Measurements from ENCODE around the gene L3MBTL4.

L3MBTL4 gene

GRCh38 chr18:6365385-6365784 is 49.3 kb downstream of the L3MBTL4 start:
- no peak for DNase-seq
- peaks cover 0 to 9% of the 10 kb centered on the region in 2 donors for H3K36me3 Mint-ChIP-seq
- H3K27me3 Mint-ChIP-seq = no peaks in the 10 kb centered on the region
- H3K27ac Mint-ChIP-seq = no peak overlapping the region
- no peaks in the 10 kb centered on the region for H3K9me3 Mint-ChIP-seq
- ATAC-seq (replicated peaks) = no peak
- H3K4me1 Mint-ChIP-seq = peaks cover 27 to 42% of the 10 kb centered on the region in 2 donors
- no peak overlapping the region for H3K4me3 Mint-ChIP-seq

- Mint-ChIP-seq H3K4me3 (peak overlapping the region; percentile 13 to 35), H3K9me3 (no peaks in the 10 kb centered on the region), H3K36me3 (peaks cover 0 to 9% of the 10 kb centered on the region in 2 donors), H3K27ac (peak overlapping the region; percentile 57), H3K4me1 (peaks cover 32 to 48% of the 10 kb centered on the region in 2 donors), H3K27me3 (no peaks in the 10 kb centered on the region)
- peak; percentile 11 for DNase-seq
- peak; percentile 68 to 81 for ATAC-seq (replicated peaks)
Measured at GRCh38 chr18:6363216-6363615, 51.5 kb downstream of the L3MBTL4 start.

- Mint-ChIP-seq H3K27me3 (no peaks in the 10 kb centered on the region), H3K4me3 (no peak overlapping the region), H3K4me1 (peaks cover 32 to 48% of the 10 kb centered on the region in 2 donors), H3K27ac (no peak overlapping the region), H3K9me3 (no peaks in the 10 kb centered on the region), H3K36me3 (peaks cover 0 to 9% of the 10 kb centered on the region in 2 donors)
- ATAC-seq (replicated peaks) (no peak), DNase-seq (no peak)
Measured at GRCh38 chr18:6362559-6363129, 52.1 kb downstream of the L3MBTL4 start.

- Mint-ChIP-seq H3K4me1 (peaks cover 17 to 53% of the 10 kb centered on the region in 2 donors), H3K4me3 (no peak overlapping the region), H3K27me3 (no peaks in the 10 kb centered on the region), H3K36me3 (peaks cover 0 to 6% of the 10 kb centered on the region in 2 donors), H3K27ac (no peak overlapping the region), H3K9me3 (no peaks in the 10 kb centered on the region)
- no peak for ATAC-seq (replicated peaks)
- DNase-seq = no peak
Measured at GRCh38 chr18:6357668-6358067, 57.0 kb downstream of the L3MBTL4 start.

- H3K4me1 Mint-ChIP-seq = peaks cover 11 to 48% of the 10 kb centered on the region in 2 donors
- ATAC-seq (replicated peaks) = peak; percentile 77 to 86
- peaks cover 0 to under 1% of the 10 kb centered on the region in 2 donors for H3K36me3 Mint-ChIP-seq
- H3K4me3 Mint-ChIP-seq = no peak overlapping the region
- no peak for DNase-seq
- no peak overlapping the region for H3K27ac Mint-ChIP-seq
- H3K27me3 Mint-ChIP-seq = no peaks in the 10 kb centered on the region
- H3K9me3 Mint-ChIP-seq = no peaks in the 10 kb centered on the region
Measured at GRCh38 chr18:6355789-6356589, 58.7 kb downstream of the L3MBTL4 start.

GRCh38 chr18:6352275-6352674 is 62.4 kb downstream of the L3MBTL4 start:
- H3K36me3 Mint-ChIP-seq = peaks cover 4 to 6% of the 10 kb centered on the region in 2 donors
- peaks cover 3 to 4% of the 10 kb centered on the region in 2 donors for H3K9me3 Mint-ChIP-seq
- H3K4me1 Mint-ChIP-seq = peaks cover 4 to 22% of the 10 kb centered on the region in 2 donors
- H3K27ac Mint-ChIP-seq = no peak overlapping the region
- no peaks in the 10 kb centered on the region for H3K27me3 Mint-ChIP-seq
- ATAC-seq (replicated peaks) (no peak), DNase-seq (no peak)
- H3K4me3 Mint-ChIP-seq = no peak overlapping the region

- Mint-ChIP-seq H3K4me1 (peaks cover 0 to 2% of the 10 kb centered on the region in 2 donors), H3K27ac (no peak overlapping the region), H3K4me3 (no peak overlapping the region), H3K36me3 (peaks cover 14 to 19% of the 10 kb centered on the region in 2 donors), H3K27me3 (no peaks in the 10 kb centered on the region), H3K9me3 (peaks cover 25 to 37% of the 10 kb centered on the region in 2 donors)
- DNase-seq (no peak), ATAC-seq (replicated peaks) (no peak)
Measured at GRCh38 chr18:6342990-6343389, 71.7 kb downstream of the L3MBTL4 start.

- Mint-ChIP-seq H3K36me3 (peaks cover 16 to 23% of the 10 kb centered on the region in 2 donors), H3K27me3 (no peaks in the 10 kb centered on the region), H3K4me3 (no peak overlapping the region), H3K27ac (no peak overlapping the region), H3K4me1 (no peaks in the 10 kb centered on the region), H3K9me3 (peaks cover 30 to 44% of the 10 kb centered on the region in 2 donors)
- DNase-seq = no peak
- no peak for ATAC-seq (replicated peaks)
Measured at GRCh38 chr18:6341709-6342108, 73.0 kb downstream of the L3MBTL4 start.

- Mint-ChIP-seq H3K27ac (no peak overlapping the region), H3K36me3 (peaks cover 16 to 23% of the 10 kb centered on the region in 2 donors), H3K27me3 (no peaks in the 10 kb centered on the region), H3K4me3 (no peak overlapping the region), H3K4me1 (no peaks in the 10 kb centered on the region), H3K9me3 (peaks cover 30 to 44% of the 10 kb centered on the region in 2 donors)
- DNase-seq (no peak), ATAC-seq (replicated peaks) (no peak)
Measured at GRCh38 chr18:6341303-6341702, 73.4 kb downstream of the L3MBTL4 start.

GRCh38 chr18:6340121-6340520 is 74.6 kb downstream of the L3MBTL4 start:
- Mint-ChIP-seq H3K27ac (no peak overlapping the region), H3K9me3 (peaks cover 30 to 44% of the 10 kb centered on the region in 2 donors), H3K4me3 (no peak overlapping the region), H3K27me3 (no peaks in the 10 kb centered on the region), H3K4me1 (peaks cover 0 to 2% of the 10 kb centered on the region in 2 donors), H3K36me3 (peaks cover 21 to 27% of the 10 kb centered on the region in 2 donors)
- no peak for ATAC-seq (replicated peaks)
- DNase-seq = no peak

GRCh38 chr18:6336239-6336638 is 78.5 kb downstream of the L3MBTL4 start:
- no peak for ATAC-seq (replicated peaks)
- H3K27ac Mint-ChIP-seq = no peak overlapping the region
- H3K4me3 Mint-ChIP-seq = no peak overlapping the region
- no peak for DNase-seq
- H3K4me1 Mint-ChIP-seq = peaks cover 0 to 2% of the 10 kb centered on the region in 2 donors
- peaks cover 16 to 18% of the 10 kb centered on the region in 2 donors for H3K9me3 Mint-ChIP-seq
- H3K27me3 Mint-ChIP-seq = no peaks in the 10 kb centered on the region
- H3K36me3 Mint-ChIP-seq = peaks cover 13 to 16% of the 10 kb centered on the region in 2 donors

- Mint-ChIP-seq H3K4me3 (no peak overlapping the region), H3K27ac (no peak overlapping the region), H3K36me3 (peaks cover 13 to 21% of the 10 kb centered on the region in 2 donors)
Measured at GRCh38 chr18:6333981-6334380, 80.7 kb downstream of the L3MBTL4 start.

GRCh38 chr18:6331872-6332271 is 82.8 kb downstream of the L3MBTL4 start:
- Mint-ChIP-seq H3K27ac (no peak overlapping the region), H3K9me3 (peaks cover 6 to 8% of the 10 kb centered on the region in 2 donors), H3K36me3 (peaks cover 14 to 16% of the 10 kb centered on the region in 2 donors), H3K4me3 (no peak overlapping the region), H3K4me1 (peaks cover 7 to 9% of the 10 kb centered on the region in 2 donors), H3K27me3 (no peaks in the 10 kb centered on the region)
- ATAC-seq (replicated peaks) (no peak), DNase-seq (no peak)

More at GRCh38 chr18:6333981-6334380, 80.7 kb downstream of the L3MBTL4 start:
- H3K4me1 Mint-ChIP-seq = peaks cover 0 to 2% of the 10 kb centered on the region in 2 donors
- H3K27me3 Mint-ChIP-seq = no peaks in the 10 kb centered on the region
- H3K9me3 Mint-ChIP-seq = peaks cover 9 to 13% of the 10 kb centered on the region in 2 donors
- ATAC-seq (replicated peaks) = no peak
- no peak for DNase-seq

GRCh38 chr18:6330786-6331185 is 83.9 kb downstream of the L3MBTL4 start:
- Mint-ChIP-seq H3K36me3 (peaks cover 17 to 22% of the 10 kb centered on the region in 2 donors), H3K27ac (no peak overlapping the region), H3K9me3 (peaks cover 4 to 11% of the 10 kb centered on the region in 2 donors), H3K27me3 (no peaks in the 10 kb centered on the region), H3K4me1 (peaks cover 7 to 9% of the 10 kb centered on the region in 2 donors), H3K4me3 (no peak overlapping the region)
- ATAC-seq (replicated peaks) = no peak
- DNase-seq = no peak

- peaks cover 5 to 9% of the 10 kb centered on the region in 2 donors for H3K4me1 Mint-ChIP-seq
Measured at GRCh38 chr18:6328621-6329010, 86.1 kb downstream of the L3MBTL4 start.

More at GRCh38 chr18:6328621-6329010, 86.1 kb downstream of the L3MBTL4 start:
- Mint-ChIP-seq H3K4me3 (no peak overlapping the region), H3K27ac (no peak overlapping the region), H3K9me3 (peaks cover 10 to 11% of the 10 kb centered on the region in 2 donors), H3K27me3 (no peaks in the 10 kb centered on the region), H3K36me3 (peaks cover 22 to 26% of the 10 kb centered on the region in 2 donors)
- no peak for DNase-seq
- no peak for ATAC-seq (replicated peaks)

Measured in stimulated activated naive B cell treated with anti-CD40 and anti-IgM and Interleukin-4, amounts not matched to agents 10 μg/mL and 1 μg/mL and 100 μg/mL, for 72 hours (primary cell).